ENCODE results near the gene SLC6A1. TPM values are rescaled to one million over a fixed set of nuclear protein-coding genes. Genes with fewer than 3 reads are reported as not detected.

The SLC6A1 gene
- total and polyA plus RNA-seq, 3 donors from 2014 or later = 13.9 to 14.7 (median 14.4) TPM

Other genes starting within 250 kb of the SLC6A1 start
- 1 to 10 TPM; 3.9 to 6.9 TPM for gene SLC6A11, start 176.5 kb upstream of the SLC6A1 start, total RNA-seq
- 2.0 TPM for gene SLC6A11, start 176.5 kb upstream of the SLC6A1 start, polyA plus RNA-seq (ENCODE audit: insufficient read depth, low read depth, low replicate concordance)
- 1 to 10 TPM; 1.6 to 2.5 TPM for gene HRH1, start 161.7 kb downstream of the SLC6A1 start, total RNA-seq
- 3.2 TPM for gene HRH1, start 161.7 kb downstream of the SLC6A1 start, polyA plus RNA-seq (ENCODE audit: insufficient read depth, low read depth, low replicate concordance)